ENCODE data around the gene CTXND1.

Gene CTXND1

DNA sequence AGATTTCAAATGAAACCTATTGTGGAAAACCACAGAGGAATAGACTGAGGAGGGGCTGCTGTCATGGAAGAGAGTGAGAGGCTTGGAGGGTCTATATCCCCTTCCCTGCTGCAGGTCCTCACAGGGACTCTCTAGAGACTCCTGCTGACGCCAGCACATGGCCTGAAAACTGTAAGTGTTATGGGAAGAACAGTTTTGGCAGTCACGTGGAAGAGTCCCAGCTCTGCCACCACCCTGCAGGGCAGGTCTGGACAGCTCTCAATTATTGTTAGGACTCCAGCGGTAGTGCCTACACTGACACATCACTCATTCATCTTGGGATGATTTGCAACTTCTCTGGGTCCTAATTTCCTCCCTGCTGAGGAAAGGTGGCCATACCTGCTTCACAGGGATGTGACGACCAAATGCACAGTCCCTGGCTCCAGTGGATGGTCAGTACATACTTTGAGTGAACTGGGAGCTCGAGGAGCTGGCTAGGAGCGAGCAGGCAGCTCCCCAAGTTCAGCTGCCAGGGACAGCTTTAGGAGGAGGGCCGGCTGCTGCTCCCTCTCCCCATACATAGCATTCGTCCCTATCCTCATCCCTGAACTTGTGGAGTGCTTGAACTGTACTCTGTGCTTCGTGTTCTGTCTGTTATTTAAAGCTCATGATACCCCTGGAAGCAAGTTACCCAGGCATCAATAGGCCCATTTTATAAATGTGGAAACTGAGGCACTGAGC is 49.2 kb downstream of the CTXND1 start:
- H3K14ac ChIP-seq (ENCODE audit: low read length in 2 of 2) = no peak overlapping the region
- no peaks in the 10 kb centered on the region for H3K9me3 ChIP-seq (ENCODE audit: control insufficient read depth, low read length)
- no peak overlapping the region for H2BK5ac ChIP-seq (ENCODE audit: low read depth, low read length, poor library complexity, severe bottlenecking)
- 61% methylated on average over 9 of the region's 9 CpGs for WGBS
- H3K4me2 ChIP-seq (ENCODE audit: low read length, poor library complexity, severe bottlenecking) = no peak overlapping the region
- no peak overlapping the region for H4K8ac ChIP-seq (ENCODE audit: low read length)
- H3K79me1 ChIP-seq (replicated peaks; ENCODE audit: low read length, poor library complexity, severe bottlenecking) = no peaks in the 10 kb centered on the region
- no peak overlapping the region for H3K4ac ChIP-seq (ENCODE audit: low read depth in 1 of 2, low read length in 2 of 2)
- no peak overlapping the region for H3K23ac ChIP-seq (ENCODE audit: low read length in 2 of 2)
- no peak overlapping the region for H2BK120ac ChIP-seq (ENCODE audit: low read depth, low read length)
- H3K36me3 ChIP-seq (ENCODE audit: control insufficient read depth in 1 of 2, insufficient read depth in 2 of 2, low read depth in 1 of 2, low read length in 2 of 2) = no peaks in the 10 kb centered on the region
- no peak overlapping the region for H3K9ac ChIP-seq (ENCODE audit: low read length)
- no peak overlapping the region for H3K4me3 ChIP-seq (ENCODE audit: insufficient read depth in 1 of 2, low read depth in 1 of 2, low read length in 2 of 2)
- no peak overlapping the region for H2AK5ac ChIP-seq (ENCODE audit: low read length, severe bottlenecking)
- H3K4me1 ChIP-seq (ENCODE audit: control insufficient read depth, insufficient read depth, low read depth, low read length) = no peaks in the 10 kb centered on the region
- no peak overlapping the region for H2BK15ac ChIP-seq (ENCODE audit: low read depth, poor library complexity, severe bottlenecking)
- H3K18ac ChIP-seq (ENCODE audit: low read depth in 1 of 2, low read length in 2 of 2) = no peak overlapping the region
- H3K27me3 ChIP-seq (ENCODE audit: control insufficient read depth in 1 of 2, insufficient read depth in 1 of 2, low read length in 2 of 2) = peaks cover 11 to 22% of the 10 kb centered on the region in 2 experiments
- H2BK12ac ChIP-seq (ENCODE audit: low read length in 2 of 2) = no peak overlapping the region
- H3K27ac ChIP-seq (ENCODE audit: low read length, poor library complexity, severe bottlenecking) = no peak overlapping the region
- no peak overlapping the region for H4K91ac ChIP-seq (ENCODE audit: low read length)
- DNase-seq = no peak
- H2AFZ ChIP-seq (ENCODE audit: low read depth, low read length) = no peak overlapping the region

DNA sequence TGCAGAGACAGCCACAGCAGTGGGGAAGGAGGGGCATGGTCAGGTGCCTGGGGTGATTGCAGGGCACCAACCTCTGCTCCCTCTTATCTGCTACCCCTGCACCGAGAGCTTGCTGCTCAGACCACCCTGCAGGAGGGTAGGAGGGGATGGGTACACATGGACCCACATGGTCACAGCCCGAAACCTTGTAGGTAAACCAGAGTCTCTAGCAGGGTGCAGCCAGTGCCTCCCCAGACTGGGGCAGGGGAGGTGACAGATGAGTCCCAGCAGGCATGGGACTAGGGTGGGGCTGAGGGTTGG is 50.0 kb downstream of the CTXND1 start:
- Histone ChIP-seq H3K4me2 (ENCODE audit: low read length, poor library complexity, severe bottlenecking) (no peak overlapping the region), H4K91ac (ENCODE audit: low read length) (no peak overlapping the region), H2AK5ac (ENCODE audit: low read length, severe bottlenecking) (no peak overlapping the region), H3K9ac (ENCODE audit: low read length) (no peak overlapping the region), H2BK15ac (ENCODE audit: low read depth, poor library complexity, severe bottlenecking) (no peak overlapping the region), H3K4ac (ENCODE audit: low read depth in 1 of 2, low read length in 2 of 2) (no peak overlapping the region), H3K36me3 (ENCODE audit: control insufficient read depth in 1 of 2, insufficient read depth in 2 of 2, low read depth in 1 of 2, low read length in 2 of 2) (no peaks in the 10 kb centered on the region), H3K14ac (ENCODE audit: low read length in 2 of 2) (no peak overlapping the region), H2BK12ac (ENCODE audit: low read length in 2 of 2) (no peak overlapping the region), H4K8ac (ENCODE audit: low read length) (no peak overlapping the region), H2BK120ac (ENCODE audit: low read depth, low read length) (no peak overlapping the region), H3K4me1 (ENCODE audit: control insufficient read depth, insufficient read depth, low read depth, low read length) (no peaks in the 10 kb centered on the region), H3K79me1 (replicated peaks; ENCODE audit: low read length, poor library complexity, severe bottlenecking) (no peaks in the 10 kb centered on the region), H3K4me3 (ENCODE audit: insufficient read depth in 1 of 2, low read depth in 1 of 2, low read length in 2 of 2) (no peak overlapping the region), H3K27ac (ENCODE audit: low read length, poor library complexity, severe bottlenecking) (no peak overlapping the region), H2AFZ (ENCODE audit: low read depth, low read length) (no peak overlapping the region), H2BK5ac (ENCODE audit: low read depth, low read length, poor library complexity, severe bottlenecking) (no peak overlapping the region), H3K23ac (ENCODE audit: low read length in 2 of 2) (no peak overlapping the region), H3K9me3 (ENCODE audit: control insufficient read depth, low read length) (no peaks in the 10 kb centered on the region), H3K18ac (ENCODE audit: low read depth in 1 of 2, low read length in 2 of 2) (no peak overlapping the region), H3K27me3 (ENCODE audit: control insufficient read depth in 1 of 2, insufficient read depth in 1 of 2, low read length in 2 of 2) (peaks cover 15 to 22% of the 10 kb centered on the region in 2 experiments)
- 85% methylated on average over 2 of the region's 2 CpGs for WGBS
- no peak for DNase-seq

DNA sequence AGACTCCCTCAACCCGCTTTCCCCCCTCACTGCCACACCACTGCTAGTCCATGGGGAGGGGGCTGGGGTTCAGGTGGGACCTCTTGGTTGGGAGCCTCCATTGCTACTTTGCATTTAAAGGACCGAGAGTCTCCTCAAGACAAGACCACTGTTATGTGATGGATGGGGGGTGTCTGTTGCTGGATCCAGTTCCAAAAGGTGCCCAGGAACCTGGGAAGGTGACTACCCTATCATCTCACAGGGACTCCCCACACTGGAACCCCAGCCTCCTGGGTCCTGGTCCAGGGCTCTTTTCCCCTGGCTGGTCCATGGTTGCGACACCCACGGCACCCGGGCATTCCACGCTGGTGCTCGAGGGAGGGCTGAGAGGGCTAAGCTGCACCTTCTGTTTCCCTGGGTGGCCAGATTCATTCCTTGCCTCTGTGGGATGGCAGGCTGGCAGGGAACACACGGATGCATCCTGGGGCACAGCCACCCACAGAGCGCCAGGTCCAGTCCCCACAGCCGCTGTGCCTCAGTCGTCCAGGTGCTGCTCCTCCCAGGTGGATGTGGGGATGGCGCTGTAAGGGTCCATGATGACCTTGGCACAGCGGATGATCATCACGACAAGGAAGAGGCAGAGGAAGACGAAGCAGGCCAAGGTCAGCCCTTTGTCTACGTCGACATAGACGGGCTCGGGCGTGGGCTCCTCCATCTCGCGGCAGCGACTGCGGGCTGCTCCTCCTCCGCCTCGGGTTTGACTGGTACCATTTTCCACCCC is 50.6 kb downstream of the CTXND1 start:
- no peak overlapping the region for H2BK5ac ChIP-seq (ENCODE audit: low read depth, low read length, poor library complexity, severe bottlenecking)
- H2AFZ ChIP-seq (ENCODE audit: low read depth, low read length) = no peak overlapping the region
- no peak overlapping the region for H4K91ac ChIP-seq (ENCODE audit: low read length)
- no peak overlapping the region for H2BK120ac ChIP-seq (ENCODE audit: low read depth, low read length)
- H3K27ac ChIP-seq (ENCODE audit: low read length, poor library complexity, severe bottlenecking) = no peak overlapping the region
- DNase-seq = no peak
- H2AK5ac ChIP-seq (ENCODE audit: low read length, severe bottlenecking) = no peak overlapping the region
- no peak overlapping the region for H3K4ac ChIP-seq (ENCODE audit: low read depth in 1 of 2, low read length in 2 of 2)
- H3K79me1 ChIP-seq (replicated peaks; ENCODE audit: low read length, poor library complexity, severe bottlenecking) = no peaks in the 10 kb centered on the region
- no peak overlapping the region for H2BK12ac ChIP-seq (ENCODE audit: low read length in 2 of 2)
- H4K8ac ChIP-seq (ENCODE audit: low read length) = no peak overlapping the region
- no peak overlapping the region for H3K9ac ChIP-seq (ENCODE audit: low read length)
- H3K14ac ChIP-seq (ENCODE audit: low read length in 2 of 2) = no peak overlapping the region
- H3K23ac ChIP-seq (ENCODE audit: low read length in 2 of 2) = no peak overlapping the region
- WGBS = 86% methylated on average over 22 of the region's 26 CpGs
- no peaks in the 10 kb centered on the region for H3K9me3 ChIP-seq (ENCODE audit: control insufficient read depth, low read length)
- H3K4me2 ChIP-seq (ENCODE audit: low read length, poor library complexity, severe bottlenecking) = no peak overlapping the region
- no peak overlapping the region for H3K4me3 ChIP-seq (ENCODE audit: insufficient read depth in 1 of 2, low read depth in 1 of 2, low read length in 2 of 2)
- H3K27me3 ChIP-seq (ENCODE audit: control insufficient read depth in 1 of 2, insufficient read depth in 1 of 2, low read length in 2 of 2) = peaks cover 18% of the 10 kb centered on the region in 2 experiments
- no peak overlapping the region for H2BK15ac ChIP-seq (ENCODE audit: low read depth, poor library complexity, severe bottlenecking)
- no peak overlapping the region for H3K18ac ChIP-seq (ENCODE audit: low read depth in 1 of 2, low read length in 2 of 2)
- no peaks in the 10 kb centered on the region for H3K4me1 ChIP-seq (ENCODE audit: control insufficient read depth, insufficient read depth, low read depth, low read length)
- H3K36me3 ChIP-seq (ENCODE audit: control insufficient read depth in 1 of 2, insufficient read depth in 2 of 2, low read depth in 1 of 2, low read length in 2 of 2) = no peaks in the 10 kb centered on the region

DNA sequence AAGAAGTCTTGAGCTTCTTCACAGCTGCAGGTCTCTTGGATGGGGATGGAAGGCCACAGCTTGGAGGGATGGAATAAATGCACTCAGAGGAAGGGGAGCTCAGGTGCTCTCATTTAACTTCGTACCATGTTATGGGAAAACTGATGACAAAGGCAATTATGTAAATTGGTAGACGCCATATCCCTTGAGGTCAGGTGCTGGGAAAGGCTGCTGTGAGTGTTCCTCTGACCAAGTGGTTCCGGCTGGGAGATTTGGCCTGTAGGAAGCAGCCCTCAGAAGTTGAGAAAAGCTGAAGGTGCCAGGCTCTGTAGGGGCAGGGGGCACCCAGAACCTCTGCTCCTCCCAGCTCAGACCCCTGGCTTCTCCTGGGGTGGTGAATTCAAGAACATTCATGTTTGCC is 52.1 kb downstream of the CTXND1 start:
- no peak overlapping the region for H2BK15ac ChIP-seq (ENCODE audit: low read depth, poor library complexity, severe bottlenecking)
- no peak overlapping the region for H3K23ac ChIP-seq (ENCODE audit: low read length in 2 of 2)
- no peaks in the 10 kb centered on the region for H3K79me1 ChIP-seq (replicated peaks; ENCODE audit: low read length, poor library complexity, severe bottlenecking)
- H4K91ac ChIP-seq (ENCODE audit: low read length) = no peak overlapping the region
- no peak overlapping the region for H2BK12ac ChIP-seq (ENCODE audit: low read length in 2 of 2)
- no peak overlapping the region for H2BK120ac ChIP-seq (ENCODE audit: low read depth, low read length)
- 84% methylated on average over 3 of the region's 3 CpGs for WGBS
- H2AFZ ChIP-seq (ENCODE audit: low read depth, low read length) = no peak overlapping the region
- peaks cover 12 to 18% of the 10 kb centered on the region in 2 experiments for H3K27me3 ChIP-seq (ENCODE audit: control insufficient read depth in 1 of 2, insufficient read depth in 1 of 2, low read length in 2 of 2)
- no peak overlapping the region for H4K8ac ChIP-seq (ENCODE audit: low read length)
- H3K14ac ChIP-seq (ENCODE audit: low read length in 2 of 2) = no peak overlapping the region
- peaks cover 2% of the 10 kb centered on the region for H3K9me3 ChIP-seq (ENCODE audit: control insufficient read depth, low read length)
- no peak overlapping the region for H2AK5ac ChIP-seq (ENCODE audit: low read length, severe bottlenecking)
- H3K4me1 ChIP-seq (ENCODE audit: control insufficient read depth, insufficient read depth, low read depth, low read length) = no peaks in the 10 kb centered on the region
- no peak overlapping the region for H3K27ac ChIP-seq (ENCODE audit: low read length, poor library complexity, severe bottlenecking)
- no peak overlapping the region for H3K9ac ChIP-seq (ENCODE audit: low read length)
- no peak overlapping the region for H3K4me3 ChIP-seq (ENCODE audit: insufficient read depth in 1 of 2, low read depth in 1 of 2, low read length in 2 of 2)
- DNase-seq = no peak
- H3K4me2 ChIP-seq (ENCODE audit: low read length, poor library complexity, severe bottlenecking) = no peak overlapping the region
- H3K4ac ChIP-seq (ENCODE audit: low read depth in 1 of 2, low read length in 2 of 2) = no peak overlapping the region
- no peaks in the 10 kb centered on the region for H3K36me3 ChIP-seq (ENCODE audit: control insufficient read depth in 1 of 2, insufficient read depth in 2 of 2, low read depth in 1 of 2, low read length in 2 of 2)
- no peak overlapping the region for H3K18ac ChIP-seq (ENCODE audit: low read depth in 1 of 2, low read length in 2 of 2)
- H2BK5ac ChIP-seq (ENCODE audit: low read depth, low read length, poor library complexity, severe bottlenecking) = no peak overlapping the region

All from mesenchymal stem cell (in vitro differentiated cells and primary cell).